NB4 (cell line): ENCODE data around the gene CDHR5.
A peak's percentile ranks its signal among the peaks of the same experiment; 100 is the strongest.

ENCODE experiments used
- DNase-seq: peaks from one replicate; pipeline ENCODE4 v3.0.0; 2010; ENCODE audit warnings: low read depth
- H3K4me3 ChIP-seq: one replicate; pipeline ENCODE4 v1.5.1; 2011; ENCODE audit warnings: mild to moderate bottlenecking, low read depth, low read length, moderate library complexity
- CTCF ChIP-seq: IDR thresholded peaks from one replicate; pipeline ENCODE4 v1.5.1; 2012; ENCODE audit warnings: low read depth, low read length
- MAX ChIP-seq: IDR thresholded peaks from 2 replicates; pipeline ENCODE4 v1.6.1; 2011; ENCODE audit warnings: low read depth, low read length
- MYC ChIP-seq: IDR thresholded peaks from 2 replicates; pipeline ENCODE4 v1.6.1; 2011; ENCODE audit warnings: low read depth, low read length
- POLR2A ChIP-seq: IDR thresholded peaks from 2 replicates; pipeline ENCODE4 v1.6.1; 2011; ENCODE audit warnings: mild to moderate bottlenecking; ENCODE audit not compliant: insufficient read length; ENCODE audit errors: extremely low read depth

The CDHR5 gene

GRCh38 chr11:616320-617198 lies 8.2 kb downstream of the CDHR5 start:
- no peak for DNase-seq
- TF ChIP-seq POLR2A (no peak), CTCF (no peak), MYC (no peak), MAX (no peak)
- H3K4me3 ChIP-seq = peak overlapping the region; percentile 25

- 0 out of 2 replicates have a peak, but pooled peaks have one; percentile 15 for TF ChIP-seq MAX
- TF ChIP-seq CTCF = no peak
- TF ChIP-seq MYC = peak; percentile 30; the same call in 1 of the 2 replicates
- peak; percentile 49 for TF ChIP-seq POLR2A
- peak within 1 kb of the TSS; percentile 60 for H3K4me3 ChIP-seq
- peak; percentile 98 for DNase-seq
Observed at GRCh38 chr11:615504-616319, 9.0 kb downstream of the CDHR5 start, which contains the start of gene IRF7. IRF7 (minus strand) TSS chr11:615950; CDS start chr11:615364, 586 bp downstream.

GRCh38 chr11:614623-615503 lies 9.9 kb downstream of the CDHR5 start:
- H3K4me3 ChIP-seq = peak overlapping the region; percentile 60
- no peak for TF ChIP-seq MAX
- TF ChIP-seq MYC = no peak
- no peak for TF ChIP-seq CTCF
- TF ChIP-seq POLR2A = no peak
- DNase-seq = no peak

- no peak overlapping the region for H3K4me3 ChIP-seq
- DNase-seq = no peak
- TF ChIP-seq MAX (no peak), POLR2A (no peak), MYC (no peak), CTCF (no peak)
Observed at GRCh38 chr11:614021-614622, 10.6 kb downstream of the CDHR5 start.
